Measurements from ENCODE around the gene TMEM72. TPM values are rescaled to one million over a fixed set of nuclear protein-coding genes. Genes with fewer than 3 reads are reported as not detected.

The TMEM72 gene
- total RNA-seq, 1 experiment from 2014 or later, result not detected

DNA sequence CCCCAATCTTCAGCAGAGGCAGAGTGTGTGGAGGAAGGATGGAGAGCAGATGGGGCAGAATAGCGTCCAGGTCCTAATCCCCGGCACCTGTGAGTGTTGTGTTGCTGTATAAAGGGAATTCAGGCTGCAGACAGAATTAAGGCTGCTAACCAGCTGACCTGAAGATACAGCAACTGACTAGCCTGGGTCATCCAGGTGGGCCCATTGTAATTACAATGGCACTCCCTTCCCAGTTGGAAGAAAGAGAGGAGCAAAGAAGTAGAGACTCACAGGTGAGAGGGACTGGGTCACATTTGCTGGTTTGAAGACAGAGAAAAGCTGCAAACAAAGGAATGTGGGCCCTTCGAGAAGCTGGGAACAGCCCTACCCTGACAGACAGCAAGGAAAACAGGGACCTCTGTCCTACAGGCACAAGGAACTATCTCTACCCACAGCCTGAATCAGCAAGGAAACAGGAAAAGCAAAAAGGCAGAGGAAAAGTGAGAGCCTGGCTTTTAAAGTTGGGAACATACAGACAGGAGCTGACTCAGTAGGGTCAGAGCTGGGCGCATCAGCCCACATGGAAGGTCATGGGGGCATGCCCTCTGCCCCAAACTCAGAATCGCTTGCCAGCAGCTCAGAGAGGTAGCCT lies 11.6 kb upstream of the TMEM72 start:
- H3K23ac ChIP-seq (ENCODE audit: insufficient read length, low read depth, low read length), result no peak overlapping the region
- H2BK20ac ChIP-seq (ENCODE audit: low read depth, low read length, poor library complexity, severe bottlenecking), result no peak overlapping the region
- H3K9ac ChIP-seq (ENCODE audit: extremely low read depth, insufficient read length, low read length), result no peak overlapping the region
- H2BK5ac ChIP-seq (ENCODE audit: insufficient read length, low read length), result no peak overlapping the region
- no peak overlapping the region for H3K27ac ChIP-seq (ENCODE audit: insufficient read length, low read depth, low read length)
- DNase-seq, result peak; percentile 61
- no peak overlapping the region for H2AFZ ChIP-seq (ENCODE audit: low read length)
- H4K20me1 ChIP-seq (ENCODE audit: control insufficient read depth, insufficient read depth, insufficient read length), result no peaks in the 10 kb centered on the region
- H3K4me2 ChIP-seq (ENCODE audit: insufficient read depth, insufficient read length, low read length), result no peak overlapping the region
- Mint-ChIP-seq H3K9me3 (peaks cover 14 to 15% of the 10 kb centered on the region in 2 experiments), H3K27ac (peak overlapping the region; percentile 74 to 98 (median 97); a peak in 5 of 7 replicates), H3K4me1 (peaks cover 20 to 26% of the 10 kb centered on the region in 2 experiments), H3K27me3 (ENCODE audit: low read depth) (no peaks in the 10 kb centered on the region; the same call in none of the 2 replicates), H3K4me3 (no peak overlapping the region), H3K36me3 (ENCODE audit: insufficient read depth in 1 of 3, low read depth in 3 of 3) (peaks cover 3 to 9% (median 4%) of the 10 kb centered on the region in 3 experiments; a peak in 3 of 7 replicates)
- no peak overlapping the region for H2BK12ac ChIP-seq (ENCODE audit: insufficient read length, low read depth, low read length)
- H3K9me3 ChIP-seq (ENCODE audit: control insufficient read depth, low read depth, low read length), result no peaks in the 10 kb centered on the region
- H3K14ac ChIP-seq (ENCODE audit: insufficient read depth, low read length), result no peak overlapping the region
- WGBS (ENCODE audit: extremely low coverage, insufficient read length, low lambda C conversion rate), result no CpG with 5 or more reads among the region's 5 CpGs
- peak overlapping the region; percentile 19 for H3K18ac ChIP-seq (ENCODE audit: insufficient read length, low read depth, low read length)
- no peak overlapping the region for H2AK5ac ChIP-seq (ENCODE audit: insufficient read length, low read length)
- peaks cover 4% of the 10 kb centered on the region; the same call in 1 of the 2 replicates for H3K4me1 ChIP-seq (ENCODE audit: insufficient read depth, low read length)
- no peak overlapping the region for H2BK120ac ChIP-seq (ENCODE audit: low read depth, low read length, poor library complexity, severe bottlenecking)
- H3K79me1 ChIP-seq (ENCODE audit: insufficient read depth, low read depth, low read length, poor library complexity, severe bottlenecking), result no peaks in the 10 kb centered on the region
- no peak overlapping the region for H4K5ac ChIP-seq (ENCODE audit: insufficient read length, low read depth, low read length)
- no peak overlapping the region for H4K91ac ChIP-seq (ENCODE audit: insufficient read length, low read depth, low read length)
- no peak overlapping the region for H3T11ph ChIP-seq (ENCODE audit: low read length)
- TF ChIP-seq, protein P1, sequence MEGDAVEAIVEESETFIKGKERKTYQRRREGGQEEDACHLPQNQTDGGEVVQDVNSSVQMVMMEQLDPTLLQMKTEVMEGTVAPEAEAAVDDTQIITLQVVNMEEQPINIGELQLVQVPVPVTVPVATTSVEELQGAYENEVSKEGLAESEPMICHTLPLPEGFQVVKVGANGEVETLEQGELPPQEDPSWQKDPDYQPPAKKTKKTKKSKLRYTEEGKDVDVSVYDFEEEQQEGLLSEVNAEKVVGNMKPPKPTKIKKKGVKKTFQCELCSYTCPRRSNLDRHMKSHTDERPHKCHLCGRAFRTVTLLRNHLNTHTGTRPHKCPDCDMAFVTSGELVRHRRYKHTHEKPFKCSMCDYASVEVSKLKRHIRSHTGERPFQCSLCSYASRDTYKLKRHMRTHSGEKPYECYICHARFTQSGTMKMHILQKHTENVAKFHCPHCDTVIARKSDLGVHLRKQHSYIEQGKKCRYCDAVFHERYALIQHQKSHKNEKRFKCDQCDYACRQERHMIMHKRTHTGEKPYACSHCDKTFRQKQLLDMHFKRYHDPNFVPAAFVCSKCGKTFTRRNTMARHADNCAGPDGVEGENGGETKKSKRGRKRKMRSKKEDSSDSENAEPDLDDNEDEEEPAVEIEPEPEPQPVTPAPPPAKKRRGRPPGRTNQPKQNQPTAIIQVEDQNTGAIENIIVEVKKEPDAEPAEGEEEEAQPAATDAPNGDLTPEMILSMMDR (conservative IDR thresholded peaks at IDR 0.05), result no peak
- H3K79me2 ChIP-seq (ENCODE audit: insufficient read depth, low read length), result no peaks in the 10 kb centered on the region
- H4K8ac ChIP-seq (replicated peaks; ENCODE audit: insufficient read length, low read depth, low read length), result no peak overlapping the region
- H2BK15ac ChIP-seq (ENCODE audit: low read depth, low read length), result no peak overlapping the region
- no peaks in the 10 kb centered on the region for H3K23me2 ChIP-seq (ENCODE audit: insufficient read length, low read depth, low read length, poor library complexity, severe bottlenecking)
- no peaks in the 10 kb centered on the region for H3K27me3 ChIP-seq (ENCODE audit: insufficient read depth, low read length)
- no peak overlapping the region for H3K4ac ChIP-seq (ENCODE audit: low read depth, low read length)
- H3K56ac ChIP-seq (ENCODE audit: insufficient read length, low read depth, low read length), result no peak overlapping the region

Measured in H9 (cell line).